ENCODE results near the gene RNF149. TPM values are rescaled to one million over a fixed set of nuclear protein-coding genes. Genes with fewer than 3 reads are reported as not detected.

Gene RNF149
- total and polyA plus RNA-seq, 9 of the 15 experiments (the other 6 are each of a cell fraction or from before 2014, with no cell fraction given), result 9.0 to 31.5 (median 22.8) TPM

- Histone ChIP-seq H3K4me1 (replicated peaks in 1 of 2; ENCODE audit: control insufficient read depth in 2 of 2, insufficient read depth in 2 of 2, low read length in 2 of 2) (peaks cover 0 to 3% of the 10 kb centered on the region in 2 experiments; a peak in 3 of 5 replicates), H3K27ac (ENCODE audit: extremely low read depth, low read depth, low read length) (no peak overlapping the region), H3K9ac (ENCODE audit: insufficient read depth in 1 of 2, low read depth in 2 of 2, low read length in 2 of 2) (no peak overlapping the region), H3K79me2 (ENCODE audit: control insufficient read depth, insufficient read depth, low read length) (peaks cover 94% of the 10 kb centered on the region), H3K27me3 (ENCODE audit: control insufficient read depth in 2 of 2, insufficient read depth in 2 of 2, low read length in 2 of 2) (no peaks in the 10 kb centered on the region), H3K4me2 (ENCODE audit: insufficient read depth, low read length) (no peak overlapping the region), H4K20me1 (replicated peaks; ENCODE audit: control insufficient read depth, insufficient read depth, low read length) (peaks cover 13% of the 10 kb centered on the region), H2AFZ (ENCODE audit: low read depth, low read length) (no peak overlapping the region), H3K9me3 (replicated peaks; ENCODE audit: control insufficient read depth, insufficient read depth, low read depth, low read length) (no peaks in the 10 kb centered on the region), H3K36me3 (ENCODE audit: control insufficient read depth, insufficient read depth, low read length) (peaks cover 37% of the 10 kb centered on the region), H3K4me3 (no peak overlapping the region), H3K9me1 (ENCODE audit: control insufficient read depth, insufficient read depth, low read length) (no peaks in the 10 kb centered on the region)
- no TSS peak for BruUV-seq (replicated peaks)
- FAIRE-seq (no peak), ATAC-seq (no peak), DNase-seq (ENCODE audit: extremely low read depth in 1 of 4, low spot score in 3 of 4) (no peak)
- intact Hi-C loops (cut with micrococcal nuclease) (no loop called here), in situ Hi-C loops (cut with MboI) (no loop called here)
- 89% methylated on average over 1 of the region's 1 CpG for WGBS (ENCODE audit: insufficient coverage, low coverage, missing lambda C conversion rate)
- ChIA-PET CTCF (ENCODE audit: low intra/inter-chr PET ratio) (no interaction called here), POLR2A (interaction anchor here (2.2 kb wide), 1 partner anchor 9 kb away, joined by 9 read pairs; the partner anchor contains the start of gene RNF149)
- TF ChIP-seq PML (IDR thresholded peaks at IDR 0.05; ENCODE audit: low read length) (no peak), EWSR1 (IDR thresholded peaks at IDR 0.05; ENCODE audit: borderline replicate concordance, low read depth, partially characterized antibody) (no peak), C11orf30 (IDR thresholded peaks at IDR 0.05; ENCODE audit: low read depth) (no peak), KAT8 (IDR thresholded peaks at IDR 0.05; ENCODE audit: low read depth) (no peak), ILF3 (IDR thresholded peaks at IDR 0.05; ENCODE audit: borderline replicate concordance) (no peak), TAF15 (IDR thresholded peaks at IDR 0.05; ENCODE audit: low read depth, low read length) (no peak), ZBTB17 (CRISPR knock-in tag; IDR thresholded peaks at IDR 0.05) (no peak), ZNF507 (tag; conservative IDR thresholded peaks at IDR 0.05) (no peak), MAFK (IDR thresholded peaks at IDR 0.05; ENCODE audit: low read length) (no peak), TOE1 (IDR thresholded peaks at IDR 0.05; ENCODE audit: borderline replicate concordance) (no peak), TOE1 (CRISPR knock-in tag; IDR thresholded peaks at IDR 0.05; ENCODE audit: borderline replicate concordance, low read depth) (no peak), ZNF644 (tag; IDR thresholded peaks at IDR 0.05; ENCODE audit: low read depth) (no peak), RFX1 (IDR thresholded peaks at IDR 0.05) (no peak), SIRT6 (IDR thresholded peaks at IDR 0.05; ENCODE audit: low read depth, low read length) (no peak), ZBTB33 (CRISPR knock-in tag; IDR thresholded peaks at IDR 0.05) (no peak), MXI1 (IDR thresholded peaks at IDR 0.05; ENCODE audit: low read depth, low read length) (no peak)
- TF ChIP-seq, protein P1, sequence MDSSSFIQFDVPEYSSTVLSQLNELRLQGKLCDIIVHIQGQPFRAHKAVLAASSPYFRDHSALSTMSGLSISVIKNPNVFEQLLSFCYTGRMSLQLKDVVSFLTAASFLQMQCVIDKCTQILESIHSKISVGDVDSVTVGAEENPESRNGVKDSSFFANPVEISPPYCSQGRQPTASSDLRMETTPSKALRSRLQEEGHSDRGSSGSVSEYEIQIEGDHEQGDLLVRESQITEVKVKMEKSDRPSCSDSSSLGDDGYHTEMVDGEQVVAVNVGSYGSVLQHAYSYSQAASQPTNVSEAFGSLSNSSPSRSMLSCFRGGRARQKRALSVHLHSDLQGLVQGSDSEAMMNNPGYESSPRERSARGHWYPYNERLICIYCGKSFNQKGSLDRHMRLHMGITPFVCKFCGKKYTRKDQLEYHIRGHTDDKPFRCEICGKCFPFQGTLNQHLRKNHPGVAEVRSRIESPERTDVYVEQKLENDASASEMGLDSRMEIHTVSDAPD (CRISPR knock-in tag; IDR thresholded peaks at IDR 0.05), result no peak
Observed at GRCh38 chr2:101300164-101300563, 8.3 kb downstream of the RNF149 start.
